K562 (cell line): ENCODE results near the gene LAX1. TPM values are rescaled to one million over a fixed set of nuclear protein-coding genes. Genes with fewer than 3 reads are reported as not detected.

Experiments
- ATAC-seq: fragments of 200-7000 bp; cut with Tn5 transposase; 3 replicates; pipeline ENCODE4 v1.9.1; 2020; ENCODE audit warnings: moderate library complexity
- BruUV-seq: library from RNA; stranded (reverse); fragments of 400-500 nt; replicated peaks from 2 replicates; lab custom pipeline; 2021; lab: Mats Ljungman, UMichigan
- CTCF ChIA-PET: fragments of 300-600 bp; formaldehyde crosslinking; extraction: SDS; loops from one replicate; lab custom pipeline; 2021; ENCODE audit warnings: low intra/inter-chr PET ratio; lab: Yijun Ruan, JAX
- POLR2A ChIA-PET: fragments of 300-600, 350-650 bp; sonication (Branson Sonifier 250); formaldehyde crosslinking; extraction: SDS; loops from one replicate; lab custom pipeline; 2021; ENCODE audit warnings: antibody characterized with exemption, inconsistent platforms; lab: Yijun Ruan, JAX
- DNase-seq, 4 experiments: peaks; one replicate each; pipeline versions ENCODE4 v3.0.0 to v3.0.0-alpha.2; 2011 to 2018; ENCODE audit warnings: low spot score in 3 of 4, mixed read lengths in 3 of 4; ENCODE audit errors: extremely low read depth in 1 of 4
- FAIRE-seq: peaks from 2 replicates; lab custom pipeline; 2011; peaks lifted over from hg19 to GRCh38; lab: Jason Lieb, UNC
- H2AFZ ChIP-seq: 2 replicates; pipeline ENCODE4 v1.6.0; 2011; ENCODE audit warnings: low read depth, low read length, control low read depth, inconsistent platforms
- H3K27ac ChIP-seq: fragments of 200-600 bp; 3 replicates; pipeline ENCODE4 v1.8.0; 2011; ENCODE audit warnings: low read depth, mild to moderate bottlenecking, control low read depth, inconsistent platforms, low read length, moderate library complexity, mixed read lengths; ENCODE audit errors: extremely low read depth
- H3K27me3 ChIP-seq, 2 experiments: fragments of 300-600 bp in 1 of 2; 2 replicates in 1 of 2; 3 replicates in 1 of 2; pipeline versions ENCODE4 v1.6.0 to v1.8.0; 2011; ENCODE audit warnings: inconsistent platforms in 2 of 2, low read length in 2 of 2, mild to moderate bottlenecking in 1 of 2, mixed read lengths in 1 of 2, moderate library complexity in 1 of 2; ENCODE audit not compliant: control insufficient read depth in 2 of 2, insufficient read depth in 2 of 2
- H3K36me3 ChIP-seq: fragments of 300-600 bp; 3 replicates; pipeline ENCODE4 v1.8.0; 2011; ENCODE audit warnings: mild to moderate bottlenecking, low read length, inconsistent platforms; ENCODE audit not compliant: control insufficient read depth, insufficient read depth
- H3K4me1 ChIP-seq, 2 experiments: fragments of 200-600 bp in 1 of 2; replicated peaks in 1 of 2; 2 replicates in 1 of 2; 3 replicates in 1 of 2; pipeline versions ENCODE4 v1.5.1 to v1.8.0; 2011; ENCODE audit warnings: inconsistent platforms in 2 of 2, low read length in 2 of 2, mild to moderate bottlenecking in 1 of 2, mixed read lengths in 1 of 2, moderate library complexity in 1 of 2; ENCODE audit not compliant: control insufficient read depth in 2 of 2, insufficient read depth in 2 of 2
- H3K4me2 ChIP-seq: 2 replicates; pipeline ENCODE4 v1.6.1; 2011; ENCODE audit warnings: low read length, control low read depth, inconsistent platforms, mixed read lengths; ENCODE audit not compliant: insufficient read depth
- H3K4me3 ChIP-seq: fragments of 200-600 bp; sonication (generic), shearing (Covaris generic); 2 replicates; pipeline ENCODE4 v1.5.1; 2016; ENCODE audit warnings: control low read depth, inconsistent platforms
- H3K79me2 ChIP-seq: fragments of 200-600 bp; 3 replicates; pipeline ENCODE4 v1.8.0; 2011; ENCODE audit warnings: low read length, inconsistent platforms; ENCODE audit not compliant: control insufficient read depth, insufficient read depth
- H3K9ac ChIP-seq, 2 experiments: 2 replicates each; pipeline versions ENCODE4 v1.6.0 to v1.6.1; 2011; ENCODE audit warnings: low read depth in 2 of 2, low read length in 2 of 2, control low read depth in 1 of 2, inconsistent platforms in 1 of 2, mild to moderate bottlenecking in 1 of 2, mixed read lengths in 1 of 2; ENCODE audit not compliant: insufficient read depth in 1 of 2
- H3K9me1 ChIP-seq: one replicate; pipeline ENCODE4 v1.6.0; 2011; ENCODE audit warnings: inconsistent platforms, mild to moderate bottlenecking, low read length, moderate library complexity; ENCODE audit not compliant: control insufficient read depth, insufficient read depth
- H3K9me3 ChIP-seq: replicated peaks from 2 replicates; pipeline ENCODE4 v1.5.1; 2011; ENCODE audit warnings: low read depth, low read length, inconsistent platforms; ENCODE audit not compliant: control insufficient read depth, insufficient read depth
- H4K20me1 ChIP-seq: replicated peaks from 2 replicates; pipeline ENCODE4 v1.6.1; 2011; ENCODE audit warnings: low read length, inconsistent platforms, mixed read lengths; ENCODE audit not compliant: control insufficient read depth, insufficient read depth
- BRD4 ChIP-seq: fragments of 200-600 bp; sonication (generic); IDR thresholded peaks from 2 replicates; pipeline ENCODE4 v1.6.1; 2017; ENCODE audit warnings: inconsistent platforms
- ELF2 ChIP-seq: fragments of 250-450 bp; sonication (Bioruptor Pico); IDR thresholded peaks from 2 replicates; pipeline ENCODE4 v1.5.0; 2021; ENCODE audit warnings: mild to moderate bottlenecking
- FOXA1 ChIP-seq: fragments of 450-650 bp; IDR thresholded peaks from 2 replicates; pipeline ENCODE4 v1.6.1; 2016; ENCODE audit warnings: mild to moderate bottlenecking, borderline replicate concordance
- LCOR ChIP-seq: sonication (generic); formaldehyde crosslinking; IDR thresholded peaks from 2 replicates; pipeline ENCODE4 v1.8.0; 2022; ENCODE audit warnings: mild to moderate bottlenecking, missing genetic modification reagents
- MAFG ChIP-seq: fragments of 450-650 bp; conservative IDR thresholded peaks from 2 replicates; pipeline ENCODE4 v1.6.1; 2016; ENCODE audit warnings: missing genetic modification characterization, missing compliant biosample characterization
- MCM5 ChIP-seq: fragments of 450-650 bp; IDR thresholded peaks from 2 replicates; pipeline ENCODE4 v1.6.1; 2016; ENCODE audit warnings: low read depth
- PHF21A ChIP-seq: fragments of 450-650 bp; IDR thresholded peaks from 2 replicates; pipeline ENCODE4 v1.6.1; 2017; ENCODE audit warnings: low read depth, borderline replicate concordance
- POLR2AphosphoS2 ChIP-seq: IDR thresholded peaks from 2 replicates; pipeline ENCODE4 v1.6.1; 2012; ENCODE audit warnings: low read length, improper control_type of control experiment
- PRPF4 ChIP-seq: fragments of 200-400 bp; formaldehyde crosslinking; IDR thresholded peaks from one replicate; pipeline ENCODE4 v1.6.1; 2017; ENCODE audit warnings: low read length, low read depth, mild to moderate bottlenecking; ENCODE audit not compliant: insufficient read depth, poor library complexity, severe bottlenecking
- TCF7 ChIP-seq: sonication (generic); IDR thresholded peaks from 2 replicates; pipeline ENCODE4 v1.6.1; 2016; ENCODE audit warnings: antibody characterized with exemption, borderline replicate concordance
- THAP7 ChIP-seq: fragments of 250-450 bp; sonication (Bioruptor Pico); IDR thresholded peaks from 2 replicates; pipeline ENCODE4 v1.5.0; 2021
- ZNF224 ChIP-seq: sonication (generic); formaldehyde crosslinking; IDR thresholded peaks from 2 replicates; pipeline ENCODE4 v1.8.0; 2022; ENCODE audit warnings: mild to moderate bottlenecking, missing genetic modification reagents
- ZNF274 ChIP-seq: IDR thresholded peaks from 2 replicates; pipeline ENCODE4 v1.6.1; 2011; ENCODE audit warnings: low read depth, mild to moderate bottlenecking, low read length, moderate library complexity, borderline replicate concordance
- ZNF384 ChIP-seq: IDR thresholded peaks from 2 replicates; pipeline ENCODE4 v1.6.1; 2012; ENCODE audit warnings: low read depth, low read length, improper control_type of control experiment
- WGBS: fragments of 100-300 bp; shearing (Covaris generic); methylation state at CpG from one replicate; pipeline ENCODE4 v1.1.6; 2016; ENCODE audit warnings: low coverage, mixed read lengths; ENCODE audit not compliant: insufficient coverage; ENCODE audit errors: missing lambda C conversion rate; 5-methylcytosine and 5-hydroxymethylcytosine counted together
- in situ Hi-C: fragments of 300-500 bp; cut with MboI; formaldehyde crosslinking; loops from 4 replicates; pipeline ENCODE4 v1.15.0; 2018; ENCODE audit warnings: inconsistent platforms, mixed read lengths
- intact Hi-C: fragments of 100-400 bp; cut with micrococcal nuclease; formaldehyde crosslinking; loops from 2 replicates; pipeline ENCODE4 v1.14.2; 2022
- polyA plus RNA-seq, 8 experiments: library from polyadenylated mRNA; depleted of rRNA in 4 of 8; stranded (reverse) in 5 of 8; unstranded in 3 of 8; fragments of >200 nt; fragmentation: Nextera tagmentation in 2 of 8; fragmentation: Illumina TruSeq in 1 of 8; extraction: Ambion mirVana in 2 of 8; extraction: Trizol in 1 of 8; gene quantifications; 2 replicates each; pipeline versions ENCODE4 v1.2.1 to v1.2.3, GENCODE V29; 2011 to 2014; ENCODE audit warnings: inconsistent platforms in 1 of 8, missing spikeins in 1 of 8
- total RNA-seq, 7 experiments: library from RNA; depleted of rRNA in 6 of 7; stranded (reverse); fragments of >200 nt in 6 of 7; fragmentation: Illumina TruSeq in 2 of 7; extraction: Trizol in 2 of 7; gene quantifications; 2 replicates each; pipeline versions ENCODE4 v1.2.1 to v1.2.3, GENCODE V29; 2011 to 2021; ENCODE audit warnings: low replicate concordance in 1 of 7

The LAX1 gene
- total and polyA plus RNA-seq, 9 of the 15 experiments (the other 6 are each of a cell fraction or from before 2014, with no cell fraction given) = not detected

DNA sequence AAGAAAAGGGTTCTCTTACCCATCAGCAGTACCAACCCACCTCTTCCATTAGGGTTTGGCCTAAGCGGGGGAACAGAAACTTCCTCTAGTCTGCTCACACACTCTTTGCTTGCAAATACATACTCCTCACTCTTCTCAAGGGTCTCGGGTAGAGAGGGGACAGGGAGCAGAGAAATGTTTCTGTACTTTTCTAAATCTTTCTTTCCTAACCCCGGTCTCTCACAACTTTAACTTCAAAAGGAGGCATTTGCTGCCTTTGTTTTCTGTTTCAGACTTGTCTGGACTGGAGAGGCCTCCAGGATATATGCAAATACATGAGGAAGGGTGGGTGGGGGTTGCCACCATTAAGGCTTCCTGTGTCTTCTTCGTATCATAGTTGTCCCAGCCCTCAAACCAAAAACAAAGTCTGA lies 10.5 kb upstream of the LAX1 start:
- DNase-seq = no peak
- H3K27ac ChIP-seq = no peak overlapping the region
- TF ChIP-seq ELF2 = no peak
- TF ChIP-seq POLR2AphosphoS2 = no peak
- no peak for TF ChIP-seq FOXA1
- TF ChIP-seq LCOR = no peak
- TF ChIP-seq ZNF384 = no peak
- TF ChIP-seq PHF21A = no peak
- TF ChIP-seq BRD4 = no peak
- no peak for TF ChIP-seq MAFG (tag)
- TF ChIP-seq TCF7 = no peak
- no peak for TF ChIP-seq ZNF224 (CRISPR knock-in tag)
- TF ChIP-seq MCM5 = no peak
- no peak for TF ChIP-seq ZNF274
- no peak for TF ChIP-seq PRPF4
- TF ChIP-seq THAP7 (CRISPR knock-in tag) = no peak
- peaks cover 0 to 9% of the 10 kb centered on the region in 2 experiments; a peak in 2 of 5 replicates for H3K4me1 ChIP-seq
- H3K79me2 ChIP-seq = no peaks in the 10 kb centered on the region
- 45% methylated on average over 4 of the region's 4 CpGs for WGBS
- H3K9me1 ChIP-seq = no peaks in the 10 kb centered on the region
- no TSS peak for BruUV-seq
- H3K4me3 ChIP-seq = no peak overlapping the region
- no peaks in the 10 kb centered on the region for H3K9me3 ChIP-seq
- no peaks in the 10 kb centered on the region for H3K27me3 ChIP-seq
- ChIA-PET POLR2A (no interaction called here), CTCF (no interaction called here)
- H4K20me1 ChIP-seq = 0 out of 2 replicates have a peak, but pooled peaks cover 4% of the 10 kb centered on the region
- ATAC-seq = no peak
- H3K4me2 ChIP-seq = no peak overlapping the region
- H3K9ac ChIP-seq = no peak overlapping the region
- in situ Hi-C loops = no loop called here
- intact Hi-C loops = no loop called here
- 0 out of 2 replicates have a peak overlapping the region, but pooled peaks have one; percentile 40 for H2AFZ ChIP-seq
- no peaks in the 10 kb centered on the region for H3K36me3 ChIP-seq
- no peak for FAIRE-seq
